ENCODE results near the gene KBTBD8.

KBTBD8 gene

DNA sequence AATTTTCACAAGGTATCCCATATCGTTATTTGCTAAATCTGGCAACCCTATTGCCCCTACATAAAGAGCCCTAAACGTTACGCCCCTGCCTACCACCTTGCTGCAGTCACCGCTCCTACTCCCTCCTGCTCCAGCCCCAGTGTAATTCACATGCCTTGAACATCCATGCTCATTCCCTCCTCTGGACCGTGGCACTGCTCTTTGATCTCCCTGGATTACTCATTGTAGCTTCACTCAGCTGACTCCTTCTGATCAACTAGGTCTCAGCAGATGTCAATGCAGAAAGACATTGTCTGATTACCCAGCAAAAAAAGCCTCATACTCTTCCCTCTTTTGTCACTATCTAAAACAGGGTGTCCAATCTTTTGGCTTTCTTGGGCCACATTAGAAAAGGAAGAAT is 40.7 kb upstream of the KBTBD8 start:
- DNase-seq (ENCODE audit: low read depth): no peak
- no peak for TF ChIP-seq CTCF (conservative IDR thresholded peaks at IDR 0.05; ENCODE audit: low read depth, low read length)
- H3K4me3 ChIP-seq (ENCODE audit: low read length): no peak overlapping the region

DNA sequence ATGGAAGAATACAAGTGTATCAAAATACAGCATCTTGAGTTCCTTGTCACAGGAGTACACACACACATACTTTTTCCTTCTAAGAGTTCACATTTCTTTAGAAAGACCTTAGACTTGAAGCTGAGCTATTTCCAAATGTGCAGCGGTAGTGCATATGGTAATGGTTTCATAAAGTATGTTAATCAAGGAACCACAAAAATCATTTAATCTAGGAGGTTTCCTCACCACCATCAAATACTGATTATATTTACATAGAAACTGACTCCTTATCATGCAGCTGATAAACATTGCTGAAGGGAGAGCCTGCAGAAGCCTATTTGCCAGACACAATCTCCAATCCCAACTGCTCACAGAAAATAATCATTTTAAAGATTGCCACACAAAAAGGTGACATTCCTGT is 40.0 kb upstream of the KBTBD8 start:
- no peak overlapping the region for H3K4me3 ChIP-seq (ENCODE audit: low read length)
- TF ChIP-seq CTCF (conservative IDR thresholded peaks at IDR 0.05; ENCODE audit: low read depth, low read length): no peak
- DNase-seq (ENCODE audit: low read depth): no peak

DNA sequence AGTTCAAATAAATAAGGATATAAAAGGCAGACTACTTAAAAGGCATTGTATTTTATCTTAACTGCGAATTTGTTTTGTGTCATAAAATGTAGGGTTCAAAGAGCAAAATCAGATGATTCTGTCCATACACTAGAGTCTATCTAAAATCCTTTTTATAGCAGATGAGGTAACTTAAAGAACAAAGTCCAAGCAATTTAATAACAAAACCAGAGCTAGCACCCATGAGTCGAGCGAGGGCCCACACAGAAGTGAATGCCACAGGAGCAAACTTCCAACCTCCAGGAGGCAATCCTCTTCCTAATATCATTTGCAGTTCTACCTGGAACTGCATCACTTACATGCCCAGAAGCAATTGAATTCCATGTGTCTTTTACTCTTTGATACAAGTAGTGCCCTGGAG is 35.4 kb upstream of the KBTBD8 start:
- no peak for TF ChIP-seq CTCF (conservative IDR thresholded peaks at IDR 0.05; ENCODE audit: low read depth, low read length)
- H3K4me3 ChIP-seq (ENCODE audit: low read length): no peak overlapping the region
- DNase-seq (ENCODE audit: low read depth): no peak

GRCh38 chr3:66971245-66971644 is 26.9 kb upstream of the KBTBD8 start:
- H3K4me3 ChIP-seq (ENCODE audit: low read length): no peak overlapping the region

GRCh38 chr3:66971891-66972551 is 26.1 kb upstream of the KBTBD8 start:
- peak; percentile 88 for TF ChIP-seq CTCF (conservative IDR thresholded peaks at IDR 0.05; ENCODE audit: low read depth, low read length)
- DNase-seq (ENCODE audit: low read depth): no peak
- H3K4me3 ChIP-seq (ENCODE audit: low read length): peak overlapping the region; percentile 18

More at GRCh38 chr3:66971245-66971644, 26.9 kb upstream of the KBTBD8 start:
- no peak for DNase-seq (ENCODE audit: low read depth)
- TF ChIP-seq CTCF (conservative IDR thresholded peaks at IDR 0.05; ENCODE audit: low read depth, low read length): no peak

GRCh38 chr3:66980791-66981190 is 17.3 kb upstream of the KBTBD8 start:
- DNase-seq (ENCODE audit: low read depth): no peak
- no peak for TF ChIP-seq CTCF (conservative IDR thresholded peaks at IDR 0.05; ENCODE audit: low read depth, low read length)

GRCh38 chr3:66983101-66983500 is 15.0 kb upstream of the KBTBD8 start:
- no peak for TF ChIP-seq CTCF (conservative IDR thresholded peaks at IDR 0.05; ENCODE audit: low read depth, low read length)
- no peak for DNase-seq (ENCODE audit: low read depth)
- H3K4me3 ChIP-seq (ENCODE audit: low read length): no peak overlapping the region

More at GRCh38 chr3:66980791-66981190, 17.3 kb upstream of the KBTBD8 start:
- no peak overlapping the region for H3K4me3 ChIP-seq (ENCODE audit: low read length)
